Measurements from ENCODE around the gene SLC26A2. TPM values are rescaled to one million over a fixed set of nuclear protein-coding genes. Genes with fewer than 3 reads are reported as not detected.

The SLC26A2 gene
- total and polyA plus RNA-seq, 12 donors = 1.3 to 9.6 (median 5.4) TPM

GRCh38 chr5:149990518-149991376, 30.2 kb downstream of the SLC26A2 start:
- peak; percentile 79 to 94 (median 91) for TF ChIP-seq CTCF (IDR thresholded peaks at IDR 0.05)
- Histone ChIP-seq H3K27me3 (no peaks in the 10 kb centered on the region), H3K27ac (no peak overlapping the region), H3K4me1 (peaks cover 0 to 12% (median 0%) of the 10 kb centered on the region in 9 donors), H3K9me3 (no peaks in the 10 kb centered on the region), H3K36me3 (peaks cover 0 to 20% (median 4%) of the 10 kb centered on the region in 9 donors), H3K4me3 (no peak overlapping the region)
- DNase-seq = peak; percentile 42 to 74
- 68% methylated on average over 4 of the region's 4 CpGs for WGBS, 2 donors
- intact Hi-C loops (cut with DNase I) = loop anchor here (1.0 to 10.0 kb wide), 12 partner anchors 138 to 358 kb away; no protein-coding TSS in a partner anchor
- ATAC-seq = peak; percentile 58 to 89 (median 77)

GRCh38 chr5:149993471-149993870, 32.9 kb downstream of the SLC26A2 start:
- DNase-seq (no peak), ATAC-seq (no peak)
- whole genome bisulfite sequencing, 2 donors = 95 to 98% methylated on average over 3 of the region's 3 CpGs
- Histone ChIP-seq H3K36me3 (peaks cover 0 to 28% (median 6%) of the 10 kb centered on the region in 9 donors), H3K4me1 (peaks cover 0 to 13% (median 0%) of the 10 kb centered on the region in 9 donors), H3K9me3 (no peaks in the 10 kb centered on the region), H3K4me3 (no peak overlapping the region), H3K27me3 (no peaks in the 10 kb centered on the region), H3K27ac (no peak overlapping the region)
- TF ChIP-seq CTCF (IDR thresholded peaks at IDR 0.05) = no peak
- intact Hi-C loops (cut with DNase I) = loop anchor here in 7 of 10 donors (5.0 to 10.0 kb wide), 6 partner anchors 141 to 361 kb away; no protein-coding TSS in a partner anchor

GRCh38 chr5:149995385-149996204, 35.0 kb downstream of the SLC26A2 start:
- no peaks in the 10 kb centered on the region for H3K9me3 ChIP-seq
- no peak for DNase-seq
- WGBS, 2 donors = 87 to 88% methylated on average over 14 of the region's 14 CpGs
- intact Hi-C loops (cut with DNase I) = loop anchor here in 1 of 10 donors (10.0 kb wide), 1 partner anchor 161 kb away; no protein-coding TSS in a partner anchor
- no peak for TF ChIP-seq CTCF (IDR thresholded peaks at IDR 0.05)
- H3K36me3 ChIP-seq = peaks cover 0 to 30% (median 6%) of the 10 kb centered on the region in 9 donors
- H3K27me3 ChIP-seq = no peaks in the 10 kb centered on the region
- H3K4me1 ChIP-seq = peaks cover 0 to 28% (median 13%) of the 10 kb centered on the region in 9 donors
- peak in 2 of 8 donors; percentile 17 to 30 for ATAC-seq
- peak overlapping the region in 1 of 10 donors; percentile 20 for H3K27ac ChIP-seq
- no peak overlapping the region for H3K4me3 ChIP-seq
